ENCODE data around the gene CMYA5. TPM values are rescaled to one million over a fixed set of nuclear protein-coding genes. Genes with fewer than 3 reads are reported as not detected.

The CMYA5 gene
- total and polyA plus RNA-seq, 11 donors: 279 to 2,421 (median 983) TPM

DNA sequence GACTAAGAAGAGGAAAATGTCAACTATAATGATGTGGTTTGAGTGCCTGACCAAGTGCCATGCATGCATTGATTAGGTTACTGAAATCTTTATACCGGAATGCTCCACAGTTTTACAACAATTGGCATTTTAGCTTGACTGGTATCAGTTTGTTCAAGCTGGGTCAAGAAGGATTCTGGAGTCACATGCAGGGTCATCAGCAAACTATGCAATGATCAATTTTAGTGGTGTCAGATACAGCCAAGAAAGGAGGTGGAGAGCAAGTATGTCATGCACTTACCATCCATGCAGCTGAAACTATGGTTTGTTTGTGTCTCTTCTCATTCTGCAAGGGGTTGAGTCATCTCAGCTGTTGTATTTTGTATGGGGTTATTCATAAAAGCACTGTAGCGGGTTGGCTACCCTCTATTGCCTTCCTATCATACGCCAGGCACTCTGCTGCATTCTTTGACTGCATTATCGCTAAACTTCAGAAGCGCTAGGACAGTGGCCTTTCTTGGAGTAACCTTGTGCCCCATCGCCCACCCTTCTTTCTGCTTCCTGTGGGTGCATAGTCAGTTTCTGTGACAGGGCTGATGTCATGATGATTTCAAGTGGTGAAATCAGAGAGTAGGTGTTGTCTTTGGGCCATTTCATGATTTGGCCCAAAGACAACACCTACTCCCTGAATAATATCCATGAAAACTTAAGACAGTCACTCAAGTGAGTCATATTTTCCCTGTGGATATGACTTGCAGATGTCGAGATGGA, 156.0 kb downstream of the CMYA5 start:
- no peak for TF ChIP-seq POLR2A (IDR thresholded peaks at IDR 0.05)
- TF ChIP-seq CTCF (IDR thresholded peaks at IDR 0.05): no peak

DNA sequence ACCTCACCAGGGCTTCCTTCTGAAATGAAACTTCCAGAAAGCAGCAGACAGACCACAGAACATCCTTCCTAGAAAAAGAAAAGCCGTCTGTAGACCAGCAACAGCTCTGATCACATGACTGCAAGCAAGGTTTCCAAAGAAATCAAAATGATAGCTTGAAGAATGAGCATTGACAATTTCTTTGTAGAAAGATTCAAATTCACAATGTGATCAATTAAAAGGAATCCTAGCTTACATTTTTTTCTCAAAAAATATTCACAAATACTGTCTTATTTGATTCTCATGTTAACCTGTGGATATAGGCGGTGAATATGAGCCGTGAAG, 156.5 kb downstream of the CMYA5 start:
- DNase-seq (no peak), ATAC-seq (peak in 2 of 4 donors; percentile 42 to 57)
- H3K36me3 ChIP-seq: no peaks in the 10 kb centered on the region
- peak overlapping the region in 4 of 12 donors; percentile 30 to 61 (median 38) for H3K27ac ChIP-seq
- no peak for TF ChIP-seq CTCF (IDR thresholded peaks at IDR 0.05)
- TF ChIP-seq POLR2A (IDR thresholded peaks at IDR 0.05): no peak
- WGBS, 4 donors: 77 to 87% (median 79%) methylated on average over 3 of the region's 3 CpGs
- no peaks in the 10 kb centered on the region for H3K9me3 ChIP-seq
- intact Hi-C loops (cut with DNase I): no loop called here
- no peaks in the 10 kb centered on the region for H3K27me3 ChIP-seq
- H3K4me1 ChIP-seq: peaks cover 0 to 14% (median 0%) of the 10 kb centered on the region in 12 donors
- H3K4me3 ChIP-seq: no peak overlapping the region

More for the DNA sequence above, 156.0 kb downstream of the CMYA5 start:
- DNase-seq (peak in 3 of 5 donors; percentile 42 to 45 (median 45)), ATAC-seq (peak; percentile 11 to 64 (median 58))
- no peak overlapping the region for H3K4me3 ChIP-seq
- H3K36me3 ChIP-seq: no peaks in the 10 kb centered on the region
- peak overlapping the region in 4 of 12 donors; percentile 8 to 61 (median 42) for H3K27ac ChIP-seq
- 74 to 85% (median 81%) methylated on average over 7 of the region's 7 CpGs for WGBS, 4 donors
- no peaks in the 10 kb centered on the region for H3K9me3 ChIP-seq
- intact Hi-C loops (cut with DNase I): no loop called here
- H3K4me1 ChIP-seq: peaks cover 0 to 19% (median 0%) of the 10 kb centered on the region in 12 donors
- H3K27me3 ChIP-seq: no peaks in the 10 kb centered on the region

GRCh38 chr5:79847561-79847960, 157.9 kb downstream of the CMYA5 start:
- intact Hi-C loops (cut with DNase I): no loop called here
- 93 to 97% (median 95%) methylated on average over 8 of the region's 8 CpGs for WGBS, 4 donors
- H3K27ac ChIP-seq: no peak overlapping the region

More at GRCh38 chr5:79847561-79847960, 157.9 kb downstream of the CMYA5 start:
- DNase-seq: no peak
- Histone ChIP-seq H3K4me3 (no peak overlapping the region), H3K27me3 (no peaks in the 10 kb centered on the region), H3K4me1 (peaks cover 0 to 23% (median 0%) of the 10 kb centered on the region in 12 donors), H3K36me3 (no peaks in the 10 kb centered on the region), H3K9me3 (no peaks in the 10 kb centered on the region)
- ATAC-seq: no peak
- TF ChIP-seq POLR2A (IDR thresholded peaks at IDR 0.05) (no peak), CTCF (IDR thresholded peaks at IDR 0.05) (no peak)
